PC-3 (cell line): Measurements from ENCODE around the gene SLC8A2.

Source experiments
- CTCF ChIP-seq: fragments of 300-600 bp; sonication (generic); conservative IDR thresholded peaks from 2 replicates; pipeline ENCODE4 v1.5.1; 2017; ENCODE audit warnings: antibody characterized with exemption, low read depth, mild to moderate bottlenecking, low read length
- EZH2 ChIP-seq: fragments of 300-600 bp; sonication (generic); IDR thresholded peaks from one replicate; pipeline ENCODE4 v1.6.1; 2017; ENCODE audit warnings: antibody characterized with exemption, mild to moderate bottlenecking, low read length; ENCODE audit not compliant: unreplicated experiment
- EZH2phosphoT487 ChIP-seq: fragments of 300-600 bp; sonication (generic); IDR thresholded peaks from 2 replicates; pipeline ENCODE4 v1.6.1; 2018; ENCODE audit warnings: mild to moderate bottlenecking, antibody characterized with exemption, low read length, borderline replicate concordance

DNA sequence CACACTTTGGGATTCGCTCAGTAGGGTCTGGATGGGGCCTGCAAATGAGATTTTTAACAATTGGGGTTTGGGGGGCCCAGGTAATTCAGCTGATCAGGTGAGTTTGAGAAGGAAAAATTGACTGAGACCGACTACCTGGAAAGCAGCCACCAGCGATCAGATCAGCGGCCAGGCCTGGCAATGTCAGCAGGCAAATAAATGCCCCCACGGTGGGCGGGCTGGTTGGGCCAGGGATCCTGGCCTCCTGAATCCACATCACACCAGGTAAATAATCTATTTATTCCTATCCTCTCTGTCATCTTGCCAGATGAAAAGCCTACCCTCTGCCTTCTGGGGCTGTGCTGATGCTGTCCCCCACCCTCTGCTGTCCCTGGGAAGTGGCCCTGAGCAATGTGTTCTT is 33.8 kb upstream of the SLC8A2 start:
- TF ChIP-seq CTCF (no peak), EZH2 (no peak), EZH2phosphoT487 (no peak)
